GM12873 (cell line): ENCODE results near the gene SOX14.

Experiments
- CTCF ChIP-seq: IDR thresholded peaks from 2 replicates; pipeline ENCODE4 v1.5.1; 2012; ENCODE audit warnings: low read depth, mild to moderate bottlenecking, moderate library complexity, low read length, control low read depth; ENCODE audit not compliant: insufficient read depth; ENCODE audit errors: missing control alignments

Gene SOX14

GRCh38 chr3:137764001-137764433, at the start of gene SOX14:
Gene SOX14, plus strand, starts transcription at chr3:137764315. Its CDS starts 470 bp downstream, at chr3:137764785.
- TF ChIP-seq CTCF = no peak

GRCh38 chr3:137714551-137714950, 49.6 kb upstream of the SOX14 start:
- TF ChIP-seq CTCF = no peak

- no peak for TF ChIP-seq CTCF
Measured at GRCh38 chr3:137724240-137724639, 39.9 kb upstream of the SOX14 start.

- TF ChIP-seq CTCF = no peak
Measured at GRCh38 chr3:137737208-137737607, 26.9 kb upstream of the SOX14 start.

GRCh38 chr3:137738710-137739109, 25.4 kb upstream of the SOX14 start:
- TF ChIP-seq CTCF = no peak

GRCh38 chr3:137743608-137744007, 20.5 kb upstream of the SOX14 start:
- no peak for TF ChIP-seq CTCF

- TF ChIP-seq CTCF = no peak
Measured at GRCh38 chr3:137746808-137747207, 17.3 kb upstream of the SOX14 start.
